ENCODE data around the gene NELFB.

GRCh38 chr9:137247916-137248175 lies 7.3 kb upstream of the NELFB start:
- TF ChIP-seq CTCF (conservative IDR thresholded peaks at IDR 0.05; ENCODE audit: low read depth, low read length) (no peak), RAD21 (IDR thresholded peaks at IDR 0.05; ENCODE audit: low read length) (no peak), MAZ (IDR thresholded peaks at IDR 0.05; ENCODE audit: borderline replicate concordance, low read depth, low read length) (no peak), SMC3 (IDR thresholded peaks at IDR 0.05; ENCODE audit: low read depth, low read length) (no peak)

Data from IMR-90 (cell line).